ENCODE data around the gene RAD21L1. TPM values are rescaled to one million over a fixed set of nuclear protein-coding genes. Genes with fewer than 3 reads are reported as not detected.

The RAD21L1 gene
- polyA plus RNA-seq, 2 of the 4 experiments (the other 2 are of a cell fraction) = not detected

GRCh38 chr20:1205802-1206201 lies 20.0 kb upstream of the RAD21L1 start (continued):
- no peak for TF ChIP-seq MAX (IDR thresholded peaks at IDR 0.05)
- no peak for TF ChIP-seq FOSB (CRISPR knock-in tag; IDR thresholded peaks at IDR 0.05)
- no peak for TF ChIP-seq EHMT2 (IDR thresholded peaks at IDR 0.05; ENCODE audit: low read depth)
- TF ChIP-seq FOSL2 (IDR thresholded peaks at IDR 0.05) = no peak
- TF ChIP-seq FOSL2 (CRISPR knock-in tag; IDR thresholded peaks at IDR 0.05) = no peak
- TF ChIP-seq NFE2L2 (conservative IDR thresholded peaks at IDR 0.05; ENCODE audit: low read length) = no peak
- TF ChIP-seq CHD4 (IDR thresholded peaks at IDR 0.05; ENCODE audit: borderline replicate concordance) = no peak
- TF ChIP-seq JUN (IDR thresholded peaks at IDR 0.05) = no peak

- CTCF ChIA-PET = interaction anchor here (0.6 to 3.6 kb wide), 5 partner anchors 11 to 391 kb away, joined by 3 to 21 read pairs (median 4); no protein-coding TSS in a partner anchor
- WGBS (ENCODE audit: missing lambda C conversion rate) = 55% methylated on average over 19 of the region's 19 CpGs
Observed at GRCh38 chr20:1206366-1207148, 19.3 kb upstream of the RAD21L1 start.

GRCh38 chr20:1207293-1207878 lies 18.5 kb upstream of the RAD21L1 start:
- WGBS (ENCODE audit: missing lambda C conversion rate) = 31% methylated on average over 3 of the region's 3 CpGs
- no peak for DNase-seq (ENCODE audit: low read depth in 1 of 2, low spot score in 1 of 2)
- POLR2A ChIA-PET = no interaction called here

More at GRCh38 chr20:1206366-1207148, 19.3 kb upstream of the RAD21L1 start:
- Histone ChIP-seq H3K4me2 (no peak overlapping the region), H3K4me3 (no peak overlapping the region), H3K4me1 (no peaks in the 10 kb centered on the region), H3K27ac (no peak overlapping the region), H3K9me3 (no peaks in the 10 kb centered on the region)
- FAIRE-seq (no peak), DNase-seq (ENCODE audit: low read depth in 1 of 2, low spot score in 1 of 2) (no peak), ATAC-seq (no peak)
- TF ChIP-seq RFX5 (IDR thresholded peaks at IDR 0.05) (no peak), ELK1 (IDR thresholded peaks at IDR 0.05; ENCODE audit: low read depth, low read length) (no peak), FOSL2 (IDR thresholded peaks at IDR 0.05) (no peak), FOSL2 (CRISPR knock-in tag; IDR thresholded peaks at IDR 0.05) (no peak), MAX (IDR thresholded peaks at IDR 0.05) (no peak), FOXS1 (CRISPR knock-in tag; IDR thresholded peaks at IDR 0.05) (no peak), BHLHE40 (IDR thresholded peaks at IDR 0.05; ENCODE audit: low read depth, low read length) (no peak), HOXA7 (CRISPR knock-in tag; IDR thresholded peaks at IDR 0.05) (no peak), HOXB13 (CRISPR knock-in tag; IDR thresholded peaks at IDR 0.05; ENCODE audit: low read depth) (no peak)
- POLR2A ChIA-PET = no interaction called here

GRCh38 chr20:1209447-1210387 lies 16.1 kb upstream of the RAD21L1 start:
- Histone ChIP-seq H3K4me2 (no peak overlapping the region), H3K4me1 (no peaks in the 10 kb centered on the region), H3K4me3 (no peak overlapping the region), H3K9me3 (no peaks in the 10 kb centered on the region), H3K27ac (no peak overlapping the region)
- ATAC-seq (peak; percentile 45 to 60; a peak in 5 of 6 replicates), FAIRE-seq (no peak), DNase-seq (ENCODE audit: low read depth in 1 of 2, low spot score in 1 of 2) (peak in 1 of 2 experiments; percentile 29)
- ChIA-PET CTCF (interaction anchor here (0.7 to 10.0 kb wide), 24 partner anchors 8 to 393 kb away, joined by 3 to 81 read pairs (median 4); partner anchors contain the start of genes FAM110A, NSFL1C and RAD21L1), POLR2A (no interaction called here)
- TF ChIP-seq RAD21 (conservative IDR thresholded peaks at IDR 0.05 in 1 of 2, IDR thresholded peaks at IDR 0.05 in 1 of 2) (peak; percentile 45 to 58), SMC3 (IDR thresholded peaks at IDR 0.05) (peak; percentile 28; the same call in 1 of the 3 replicates), BHLHE40 (IDR thresholded peaks at IDR 0.05; ENCODE audit: low read depth, low read length) (no peak), CTCF (IDR thresholded peaks at IDR 0.05) (peak; percentile 39), KDM1A (IDR thresholded peaks at IDR 0.05; ENCODE audit: low read depth) (no peak), PBX3 (IDR thresholded peaks at IDR 0.05) (no peak)
- WGBS (ENCODE audit: missing lambda C conversion rate) = 10% methylated on average over 5 of the region's 5 CpGs

More at GRCh38 chr20:1207293-1207878, 18.5 kb upstream of the RAD21L1 start:
- no peak overlapping the region for H3K27ac ChIP-seq
- no peaks in the 10 kb centered on the region for H3K9me3 ChIP-seq
- ATAC-seq (peak in 1 of 2 experiments; percentile 55; a peak in 3 of 6 replicates), FAIRE-seq (no peak)
- H3K4me1 ChIP-seq = no peaks in the 10 kb centered on the region
- no peak for TF ChIP-seq TP53 (CRISPR knock-in tag; IDR thresholded peaks at IDR 0.05)
- no peak for TF ChIP-seq MAZ (IDR thresholded peaks at IDR 0.05; ENCODE audit: borderline replicate concordance, low read depth, low read length)
- peak; percentile 97 for TF ChIP-seq RFX5 (IDR thresholded peaks at IDR 0.05)
- CTCF ChIA-PET = interaction anchor here (0.6 to 6.8 kb wide), 5 partner anchors 21 to 297 kb away, joined by 3 to 51 read pairs (median 4); no protein-coding TSS in a partner anchor
- H3K4me2 ChIP-seq = no peak overlapping the region
- no peak overlapping the region for H3K4me3 ChIP-seq
